ENCODE measurements around the gene PCMT1. TPM values are rescaled to one million over a fixed set of nuclear protein-coding genes. Genes with fewer than 3 reads are reported as not detected.

Gene PCMT1
- total RNA-seq, 1 donor, result 104 TPM

GRCh38 chr6:149716181-149716963 is 33.2 kb upstream of the PCMT1 start:
- peak overlapping the region; percentile 92 for H3K27ac ChIP-seq (ENCODE audit: low read depth, low read length)
- H3K27me3 ChIP-seq (ENCODE audit: insufficient read depth, low read length), result no peaks in the 10 kb centered on the region

GRCh38 chr6:149717255-149717587 is 32.3 kb upstream of the PCMT1 start:
- Histone ChIP-seq H2AFZ (ENCODE audit: low read length) (peak overlapping the region; percentile 95), H3K27ac (ENCODE audit: low read depth, low read length) (peak overlapping the region; percentile 92), H3K9me3 (ENCODE audit: low read depth, low read length) (no peaks in the 10 kb centered on the region), H3K4me2 (ENCODE audit: insufficient read depth, low read length) (peak overlapping the region; percentile 87), H3K4me1 (ENCODE audit: insufficient read depth, low read length) (peaks cover 16% of the 10 kb centered on the region), H3K27me3 (ENCODE audit: insufficient read depth, low read length) (no peaks in the 10 kb centered on the region), H4K20me1 (ENCODE audit: insufficient read depth, low read length) (peaks cover 5% of the 10 kb centered on the region), H3K79me2 (ENCODE audit: insufficient read depth, low read length) (peaks cover 64% of the 10 kb centered on the region), H3K4me3 (ENCODE audit: insufficient read depth, low read length) (peak overlapping the region; percentile 95), H3K36me3 (ENCODE audit: insufficient read depth, low read length) (no peaks in the 10 kb centered on the region)
- TF ChIP-seq, protein P1, sequence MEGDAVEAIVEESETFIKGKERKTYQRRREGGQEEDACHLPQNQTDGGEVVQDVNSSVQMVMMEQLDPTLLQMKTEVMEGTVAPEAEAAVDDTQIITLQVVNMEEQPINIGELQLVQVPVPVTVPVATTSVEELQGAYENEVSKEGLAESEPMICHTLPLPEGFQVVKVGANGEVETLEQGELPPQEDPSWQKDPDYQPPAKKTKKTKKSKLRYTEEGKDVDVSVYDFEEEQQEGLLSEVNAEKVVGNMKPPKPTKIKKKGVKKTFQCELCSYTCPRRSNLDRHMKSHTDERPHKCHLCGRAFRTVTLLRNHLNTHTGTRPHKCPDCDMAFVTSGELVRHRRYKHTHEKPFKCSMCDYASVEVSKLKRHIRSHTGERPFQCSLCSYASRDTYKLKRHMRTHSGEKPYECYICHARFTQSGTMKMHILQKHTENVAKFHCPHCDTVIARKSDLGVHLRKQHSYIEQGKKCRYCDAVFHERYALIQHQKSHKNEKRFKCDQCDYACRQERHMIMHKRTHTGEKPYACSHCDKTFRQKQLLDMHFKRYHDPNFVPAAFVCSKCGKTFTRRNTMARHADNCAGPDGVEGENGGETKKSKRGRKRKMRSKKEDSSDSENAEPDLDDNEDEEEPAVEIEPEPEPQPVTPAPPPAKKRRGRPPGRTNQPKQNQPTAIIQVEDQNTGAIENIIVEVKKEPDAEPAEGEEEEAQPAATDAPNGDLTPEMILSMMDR (IDR thresholded peaks at IDR 0.05; ENCODE audit: extremely low read depth, low read depth, low read length), result no peak
- no peak for DNase-seq (ENCODE audit: insufficient read length, low spot score, missing footprints)

More at GRCh38 chr6:149716181-149716963, 33.2 kb upstream of the PCMT1 start:
- Histone ChIP-seq H3K36me3 (ENCODE audit: insufficient read depth, low read length) (no peaks in the 10 kb centered on the region), H3K4me2 (ENCODE audit: insufficient read depth, low read length) (peak overlapping the region; percentile 87), H3K9me3 (ENCODE audit: low read depth, low read length) (no peaks in the 10 kb centered on the region), H3K4me3 (ENCODE audit: insufficient read depth, low read length) (peak overlapping the region; percentile 95), H2AFZ (ENCODE audit: low read length) (no peak overlapping the region), H4K20me1 (ENCODE audit: insufficient read depth, low read length) (peaks cover 8% of the 10 kb centered on the region), H3K79me2 (ENCODE audit: insufficient read depth, low read length) (peaks cover 72% of the 10 kb centered on the region), H3K4me1 (ENCODE audit: insufficient read depth, low read length) (peaks cover 16% of the 10 kb centered on the region)
- peak; percentile 61 for DNase-seq (ENCODE audit: insufficient read length, low spot score, missing footprints)
- TF ChIP-seq, protein P1 (IDR thresholded peaks at IDR 0.05; ENCODE audit: extremely low read depth, low read depth, low read length), result no peak

- Histone ChIP-seq H3K36me3 (ENCODE audit: insufficient read depth, low read length) (no peaks in the 10 kb centered on the region), H3K9me3 (ENCODE audit: low read depth, low read length) (no peaks in the 10 kb centered on the region), H2AFZ (ENCODE audit: low read length) (peak within 1 kb of the TSS; percentile 95), H3K4me3 (ENCODE audit: insufficient read depth, low read length) (peak within 1 kb of the TSS; percentile 95), H4K20me1 (ENCODE audit: insufficient read depth, low read length) (peaks cover 5% of the 10 kb centered on the region), H3K4me1 (ENCODE audit: insufficient read depth, low read length) (peaks cover 16% of the 10 kb centered on the region), H3K4me2 (ENCODE audit: insufficient read depth, low read length) (peak within 1 kb of the TSS; percentile 87), H3K79me2 (ENCODE audit: insufficient read depth, low read length) (peaks cover 58% of the 10 kb centered on the region), H3K27me3 (ENCODE audit: insufficient read depth, low read length) (no peaks in the 10 kb centered on the region), H3K27ac (ENCODE audit: low read depth, low read length) (peak within 1 kb of the TSS; percentile 92)
- TF ChIP-seq, protein P1 (IDR thresholded peaks at IDR 0.05; ENCODE audit: extremely low read depth, low read depth, low read length), result no peak
- peak; percentile 94 for DNase-seq (ENCODE audit: insufficient read length, low spot score, missing footprints)
These were observed 31.7 kb upstream of the PCMT1 start, which contains the start of gene LATS1 for GRCh38 chr6:149717588-149718458. TSS of gene LATS1 (minus strand) at chr6:149718101. CDS start at chr6:149702126, 15,975 bp downstream.

DNA sequence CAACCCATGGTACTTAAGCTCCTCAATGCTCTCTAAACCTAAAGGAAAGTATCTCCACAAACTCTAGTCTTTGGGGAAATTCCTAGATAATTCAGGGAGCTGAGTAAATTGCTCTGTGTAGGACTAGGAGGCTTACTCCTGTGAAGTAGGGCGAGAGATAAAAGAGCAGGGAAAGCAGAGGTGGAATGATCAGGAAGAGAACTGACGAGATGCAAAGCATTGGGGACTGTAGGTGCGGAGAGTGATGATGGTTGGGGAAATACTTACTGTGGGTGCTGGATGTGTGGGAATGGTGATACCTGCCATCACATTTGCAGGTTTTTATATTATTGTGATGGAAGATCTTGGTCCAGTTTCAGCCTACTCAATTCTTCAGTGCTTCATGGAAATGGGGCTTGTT is 30.0 kb upstream of the PCMT1 start:
- DNase-seq (ENCODE audit: insufficient read length, low spot score, missing footprints), result no peak
- Histone ChIP-seq H3K79me2 (ENCODE audit: insufficient read depth, low read length) (peaks cover 41% of the 10 kb centered on the region), H3K27ac (ENCODE audit: low read depth, low read length) (no peak overlapping the region), H3K9me3 (ENCODE audit: low read depth, low read length) (no peaks in the 10 kb centered on the region), H3K36me3 (ENCODE audit: insufficient read depth, low read length) (no peaks in the 10 kb centered on the region), H4K20me1 (ENCODE audit: insufficient read depth, low read length) (peaks cover 5% of the 10 kb centered on the region), H2AFZ (ENCODE audit: low read length) (no peak overlapping the region), H3K27me3 (ENCODE audit: insufficient read depth, low read length) (no peaks in the 10 kb centered on the region), H3K4me2 (ENCODE audit: insufficient read depth, low read length) (no peak overlapping the region), H3K4me1 (ENCODE audit: insufficient read depth, low read length) (peaks cover 20% of the 10 kb centered on the region), H3K4me3 (ENCODE audit: insufficient read depth, low read length) (no peak overlapping the region)
- TF ChIP-seq, protein P1 (IDR thresholded peaks at IDR 0.05; ENCODE audit: extremely low read depth, low read depth, low read length), result no peak

Measured in osteoblast (primary cell).